ENCODE results near the gene TMEM175. TPM values are rescaled to one million over a fixed set of nuclear protein-coding genes. Genes with fewer than 3 reads are reported as not detected.

TMEM175 gene
- total RNA-seq, 1 experiment from 2014 or later, result 15.1 TPM

Other genes with a start within 250 kb of the TMEM175 start
- not detected in 2 replicates for gene SLC49A3, start 243.3 kb upstream of the TMEM175 start, total RNA-seq (2014; rRNA removed; shearing (Covaris generic); ENCODE audit: low replicate concordance)
- gene PCGF3, start 226.6 kb upstream of the TMEM175 start, total RNA-seq (2014; rRNA removed; shearing (Covaris generic); ENCODE audit: low replicate concordance), result 18.0 and 18.7 TPM in 2 replicates
- 0.40 and 3.1 TPM in 2 replicates for gene CPLX1, start 106.3 kb upstream of the TMEM175 start, total RNA-seq (2014; rRNA removed; shearing (Covaris generic); ENCODE audit: low replicate concordance)
- gene GAK, start 144 bp upstream of the TMEM175 start, total RNA-seq (2014; rRNA removed; shearing (Covaris generic); ENCODE audit: low replicate concordance), result 48.8 and 76.6 TPM in 2 replicates
- 5.8 and 21.1 TPM in 2 replicates for gene DGKQ, start 41.1 kb downstream of the TMEM175 start, total RNA-seq (2014; rRNA removed; shearing (Covaris generic); ENCODE audit: low replicate concordance)
- 17.3 and 20.8 TPM in 2 replicates for gene IDUA, start 54.6 kb downstream of the TMEM175 start, total RNA-seq (2014; rRNA removed; shearing (Covaris generic); ENCODE audit: low replicate concordance)
- gene SLC26A1, start 60.9 kb downstream of the TMEM175 start, total RNA-seq (2014; rRNA removed; shearing (Covaris generic); ENCODE audit: low replicate concordance), result not detected in 2 replicates
- gene FGFRL1, start 79.2 kb downstream of the TMEM175 start, total RNA-seq (2014; rRNA removed; shearing (Covaris generic); ENCODE audit: low replicate concordance), result 0.76 TPM in 1 of 2 replicates, not detected in the other
- gene RNF212, start 181.1 kb downstream of the TMEM175 start, total RNA-seq (2014; rRNA removed; shearing (Covaris generic); ENCODE audit: low replicate concordance), result not detected in 2 replicates
- 7.4 and 8.9 TPM in 2 replicates for gene SPON2, start 240.1 kb downstream of the TMEM175 start, total RNA-seq (2014; rRNA removed; shearing (Covaris generic); ENCODE audit: low replicate concordance)